ENCODE measurements around the gene MPIG6B.

DNA sequence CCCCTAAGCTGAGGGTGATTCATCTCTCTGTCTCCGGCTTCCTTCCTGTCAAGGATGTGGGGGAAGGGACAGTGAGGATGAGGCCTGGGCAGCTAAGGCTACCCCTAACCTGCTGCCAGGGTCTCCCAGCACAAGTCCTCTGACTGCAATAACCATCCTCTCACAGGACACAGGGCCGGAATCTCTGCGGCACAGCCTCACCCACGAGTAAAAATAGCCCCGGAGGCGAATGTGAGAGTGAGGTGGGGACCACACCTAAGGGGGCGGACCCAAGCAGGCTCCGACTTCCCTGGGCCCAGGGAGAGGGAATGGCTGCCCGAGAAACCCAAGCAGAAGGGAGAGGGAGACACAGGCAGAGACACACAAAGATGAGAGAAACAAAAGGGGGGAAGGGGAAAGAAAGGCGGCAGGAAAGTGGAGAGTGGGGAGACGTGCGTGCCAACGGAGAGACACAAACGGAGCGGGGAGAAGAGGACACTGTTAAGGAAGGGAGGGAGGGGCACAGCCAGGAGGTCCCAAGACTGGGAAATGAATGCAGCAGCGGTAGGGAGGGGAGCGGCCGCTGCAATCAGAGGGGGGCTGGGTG is 11.7 kb downstream of the MPIG6B start:
- TF ChIP-seq, protein P1, sequence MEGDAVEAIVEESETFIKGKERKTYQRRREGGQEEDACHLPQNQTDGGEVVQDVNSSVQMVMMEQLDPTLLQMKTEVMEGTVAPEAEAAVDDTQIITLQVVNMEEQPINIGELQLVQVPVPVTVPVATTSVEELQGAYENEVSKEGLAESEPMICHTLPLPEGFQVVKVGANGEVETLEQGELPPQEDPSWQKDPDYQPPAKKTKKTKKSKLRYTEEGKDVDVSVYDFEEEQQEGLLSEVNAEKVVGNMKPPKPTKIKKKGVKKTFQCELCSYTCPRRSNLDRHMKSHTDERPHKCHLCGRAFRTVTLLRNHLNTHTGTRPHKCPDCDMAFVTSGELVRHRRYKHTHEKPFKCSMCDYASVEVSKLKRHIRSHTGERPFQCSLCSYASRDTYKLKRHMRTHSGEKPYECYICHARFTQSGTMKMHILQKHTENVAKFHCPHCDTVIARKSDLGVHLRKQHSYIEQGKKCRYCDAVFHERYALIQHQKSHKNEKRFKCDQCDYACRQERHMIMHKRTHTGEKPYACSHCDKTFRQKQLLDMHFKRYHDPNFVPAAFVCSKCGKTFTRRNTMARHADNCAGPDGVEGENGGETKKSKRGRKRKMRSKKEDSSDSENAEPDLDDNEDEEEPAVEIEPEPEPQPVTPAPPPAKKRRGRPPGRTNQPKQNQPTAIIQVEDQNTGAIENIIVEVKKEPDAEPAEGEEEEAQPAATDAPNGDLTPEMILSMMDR (IDR thresholded peaks at IDR 0.05) = no peak
- peak in 1 of 2 donors; percentile 69 for TF ChIP-seq POLR2A (IDR thresholded peaks at IDR 0.05)
